ENCODE results near the gene TMTC3.

Gene TMTC3

GRCh38 chr12:88144037-88144436 lies 1.9 kb downstream of the TMTC3 start:
- no peak for DNase-seq (ENCODE audit: low read depth)
- no peak for TF ChIP-seq CTCF (conservative IDR thresholded peaks at IDR 0.05; ENCODE audit: low read length)
- H3K4me3 ChIP-seq (ENCODE audit: low read length), result no peak overlapping the region

GRCh38 chr12:88144546-88145468 lies 2.7 kb downstream of the TMTC3 start:
- DNase-seq (ENCODE audit: low read depth), result no peak
- no peak overlapping the region for H3K4me3 ChIP-seq (ENCODE audit: low read length)
- TF ChIP-seq CTCF (conservative IDR thresholded peaks at IDR 0.05; ENCODE audit: low read length), result no peak

GRCh38 chr12:88145567-88146505 lies 3.7 kb downstream of the TMTC3 start:
- no peak overlapping the region for H3K4me3 ChIP-seq (ENCODE audit: low read length)
- DNase-seq (ENCODE audit: low read depth), result no peak
- no peak for TF ChIP-seq CTCF (conservative IDR thresholded peaks at IDR 0.05; ENCODE audit: low read length)

- no peak overlapping the region for H3K4me3 ChIP-seq (ENCODE audit: low read length)
- TF ChIP-seq CTCF (conservative IDR thresholded peaks at IDR 0.05; ENCODE audit: low read length), result no peak
- DNase-seq (ENCODE audit: low read depth), result no peak
Measured at GRCh38 chr12:88150063-88150462, 8.0 kb downstream of the TMTC3 start.

GRCh38 chr12:88153959-88154358 lies 11.9 kb downstream of the TMTC3 start:
- peak; percentile 56 for TF ChIP-seq CTCF (conservative IDR thresholded peaks at IDR 0.05; ENCODE audit: low read length)
- DNase-seq (ENCODE audit: low read depth), result peak; percentile 64
- H3K4me3 ChIP-seq (ENCODE audit: low read length), result no peak overlapping the region

GRCh38 chr12:88156075-88156654 lies 14.1 kb downstream of the TMTC3 start:
- no peak for DNase-seq (ENCODE audit: low read depth)
- no peak for TF ChIP-seq CTCF (conservative IDR thresholded peaks at IDR 0.05; ENCODE audit: low read length)
- no peak overlapping the region for H3K4me3 ChIP-seq (ENCODE audit: low read length)
